ENCODE results near the gene MAGI2.

Gene MAGI2

GRCh38 chr7:78747592-78747991, 705.9 kb downstream of the MAGI2 start:
- Histone ChIP-seq H3F3A (ENCODE audit: insufficient read depth) (no peaks in the 10 kb centered on the region), H3K4me3 (ENCODE audit: insufficient read depth, low read length, poor library complexity, severe bottlenecking) (no peak overlapping the region), H3K27me3 (ENCODE audit: low read length) (no peaks in the 10 kb centered on the region), H3K79me2 (ENCODE audit: insufficient read depth, low read length) (no peaks in the 10 kb centered on the region), H2AFZ (ENCODE audit: low read depth, low read length, severe bottlenecking) (no peak overlapping the region), H3K9me3 (ENCODE audit: insufficient read depth, low read length) (no peaks in the 10 kb centered on the region), H3K27ac (ENCODE audit: low read depth, low read length) (no peak overlapping the region), H3K36me3 (ENCODE audit: low read length) (no peaks in the 10 kb centered on the region), H3K4me2 (ENCODE audit: low read depth, low read length, poor library complexity, severe bottlenecking) (no peak overlapping the region), H3K9ac (ENCODE audit: low read length) (no peak overlapping the region), H4K20me1 (ENCODE audit: low read depth, low read length) (no peaks in the 10 kb centered on the region), H3K9me2 (replicated peaks; ENCODE audit: insufficient read depth, low read length) (no peaks in the 10 kb centered on the region)
- no peak for TF ChIP-seq EZH2phosphoT487 (conservative IDR thresholded peaks at IDR 0.05; ENCODE audit: low read length)
- TF ChIP-seq, protein P1, sequence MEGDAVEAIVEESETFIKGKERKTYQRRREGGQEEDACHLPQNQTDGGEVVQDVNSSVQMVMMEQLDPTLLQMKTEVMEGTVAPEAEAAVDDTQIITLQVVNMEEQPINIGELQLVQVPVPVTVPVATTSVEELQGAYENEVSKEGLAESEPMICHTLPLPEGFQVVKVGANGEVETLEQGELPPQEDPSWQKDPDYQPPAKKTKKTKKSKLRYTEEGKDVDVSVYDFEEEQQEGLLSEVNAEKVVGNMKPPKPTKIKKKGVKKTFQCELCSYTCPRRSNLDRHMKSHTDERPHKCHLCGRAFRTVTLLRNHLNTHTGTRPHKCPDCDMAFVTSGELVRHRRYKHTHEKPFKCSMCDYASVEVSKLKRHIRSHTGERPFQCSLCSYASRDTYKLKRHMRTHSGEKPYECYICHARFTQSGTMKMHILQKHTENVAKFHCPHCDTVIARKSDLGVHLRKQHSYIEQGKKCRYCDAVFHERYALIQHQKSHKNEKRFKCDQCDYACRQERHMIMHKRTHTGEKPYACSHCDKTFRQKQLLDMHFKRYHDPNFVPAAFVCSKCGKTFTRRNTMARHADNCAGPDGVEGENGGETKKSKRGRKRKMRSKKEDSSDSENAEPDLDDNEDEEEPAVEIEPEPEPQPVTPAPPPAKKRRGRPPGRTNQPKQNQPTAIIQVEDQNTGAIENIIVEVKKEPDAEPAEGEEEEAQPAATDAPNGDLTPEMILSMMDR (IDR thresholded peaks at IDR 0.05; ENCODE audit: insufficient read depth, low read length, poor library complexity, severe bottlenecking), result no peak

GRCh38 chr7:78746301-78746700, 707.2 kb downstream of the MAGI2 start:
- Histone ChIP-seq H3K27me3 (ENCODE audit: low read length) (no peaks in the 10 kb centered on the region), H3K4me3 (ENCODE audit: insufficient read depth, low read length, poor library complexity, severe bottlenecking) (no peak overlapping the region), H3F3A (ENCODE audit: insufficient read depth) (no peaks in the 10 kb centered on the region), H3K27ac (ENCODE audit: low read depth, low read length) (no peak overlapping the region), H3K9ac (ENCODE audit: low read length) (no peak overlapping the region), H2AFZ (ENCODE audit: low read depth, low read length, severe bottlenecking) (no peak overlapping the region), H3K9me2 (replicated peaks; ENCODE audit: insufficient read depth, low read length) (no peaks in the 10 kb centered on the region), H3K4me2 (ENCODE audit: low read depth, low read length, poor library complexity, severe bottlenecking) (no peak overlapping the region), H3K79me2 (ENCODE audit: insufficient read depth, low read length) (no peaks in the 10 kb centered on the region), H3K9me3 (ENCODE audit: insufficient read depth, low read length) (no peaks in the 10 kb centered on the region), H3K36me3 (ENCODE audit: low read length) (no peaks in the 10 kb centered on the region), H4K20me1 (ENCODE audit: low read depth, low read length) (no peaks in the 10 kb centered on the region)
- no peak for TF ChIP-seq EZH2phosphoT487 (conservative IDR thresholded peaks at IDR 0.05; ENCODE audit: low read length)
- TF ChIP-seq, protein P1 (IDR thresholded peaks at IDR 0.05; ENCODE audit: insufficient read depth, low read length, poor library complexity, severe bottlenecking), result no peak

DNA sequence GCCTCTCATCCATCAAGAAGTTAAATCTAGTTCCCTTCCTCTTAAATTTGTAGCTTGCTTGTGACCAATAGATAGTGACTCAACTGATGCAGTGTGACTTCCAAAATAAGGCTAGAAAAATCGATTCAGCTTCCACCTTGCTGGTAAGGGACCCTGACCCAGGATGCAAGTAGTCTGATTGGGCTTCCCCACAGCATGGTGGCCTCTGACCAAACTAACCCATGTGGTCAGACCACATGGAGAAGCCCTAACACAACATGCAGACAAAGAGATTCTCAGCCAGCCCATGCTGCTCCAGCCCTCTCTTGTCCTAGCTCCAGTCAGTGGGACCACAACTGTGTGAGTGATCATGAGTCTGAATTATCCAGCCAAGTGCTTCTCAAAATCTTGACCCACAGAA, 710.8 kb downstream of the MAGI2 start:
- Histone ChIP-seq H2AFZ (ENCODE audit: low read depth, low read length, severe bottlenecking) (no peak overlapping the region), H3K9me2 (replicated peaks; ENCODE audit: insufficient read depth, low read length) (no peaks in the 10 kb centered on the region), H3K27ac (ENCODE audit: low read depth, low read length) (no peak overlapping the region), H3K79me2 (ENCODE audit: insufficient read depth, low read length) (no peaks in the 10 kb centered on the region), H3K27me3 (ENCODE audit: low read length) (no peaks in the 10 kb centered on the region), H3F3A (ENCODE audit: insufficient read depth) (no peaks in the 10 kb centered on the region), H4K20me1 (ENCODE audit: low read depth, low read length) (no peaks in the 10 kb centered on the region), H3K4me3 (ENCODE audit: insufficient read depth, low read length, poor library complexity, severe bottlenecking) (no peak overlapping the region), H3K36me3 (ENCODE audit: low read length) (no peaks in the 10 kb centered on the region), H3K4me2 (ENCODE audit: low read depth, low read length, poor library complexity, severe bottlenecking) (no peak overlapping the region), H3K9ac (ENCODE audit: low read length) (no peak overlapping the region), H3K9me3 (ENCODE audit: insufficient read depth, low read length) (no peaks in the 10 kb centered on the region)
- no peak for TF ChIP-seq EZH2phosphoT487 (conservative IDR thresholded peaks at IDR 0.05; ENCODE audit: low read length)
- TF ChIP-seq, protein P1 (IDR thresholded peaks at IDR 0.05; ENCODE audit: insufficient read depth, low read length, poor library complexity, severe bottlenecking), result no peak
